ENCODE data around the gene SPNS2.

Gene SPNS2

GRCh38 chr17:4541328-4542002, 42.8 kb downstream of the SPNS2 start:
- TF ChIP-seq, protein P1, sequence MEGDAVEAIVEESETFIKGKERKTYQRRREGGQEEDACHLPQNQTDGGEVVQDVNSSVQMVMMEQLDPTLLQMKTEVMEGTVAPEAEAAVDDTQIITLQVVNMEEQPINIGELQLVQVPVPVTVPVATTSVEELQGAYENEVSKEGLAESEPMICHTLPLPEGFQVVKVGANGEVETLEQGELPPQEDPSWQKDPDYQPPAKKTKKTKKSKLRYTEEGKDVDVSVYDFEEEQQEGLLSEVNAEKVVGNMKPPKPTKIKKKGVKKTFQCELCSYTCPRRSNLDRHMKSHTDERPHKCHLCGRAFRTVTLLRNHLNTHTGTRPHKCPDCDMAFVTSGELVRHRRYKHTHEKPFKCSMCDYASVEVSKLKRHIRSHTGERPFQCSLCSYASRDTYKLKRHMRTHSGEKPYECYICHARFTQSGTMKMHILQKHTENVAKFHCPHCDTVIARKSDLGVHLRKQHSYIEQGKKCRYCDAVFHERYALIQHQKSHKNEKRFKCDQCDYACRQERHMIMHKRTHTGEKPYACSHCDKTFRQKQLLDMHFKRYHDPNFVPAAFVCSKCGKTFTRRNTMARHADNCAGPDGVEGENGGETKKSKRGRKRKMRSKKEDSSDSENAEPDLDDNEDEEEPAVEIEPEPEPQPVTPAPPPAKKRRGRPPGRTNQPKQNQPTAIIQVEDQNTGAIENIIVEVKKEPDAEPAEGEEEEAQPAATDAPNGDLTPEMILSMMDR (IDR thresholded peaks at IDR 0.05; ENCODE audit: poor library complexity, severe bottlenecking) = no peak

GRCh38 chr17:4542003-4542725, 43.5 kb downstream of the SPNS2 start:
- Histone ChIP-seq H3K27me3 (ENCODE audit: insufficient read depth, poor library complexity, severe bottlenecking) (no peaks in the 10 kb centered on the region), H3K36me3 (ENCODE audit: low read depth) (peaks cover 69% of the 10 kb centered on the region), H3K4me1 (ENCODE audit: insufficient read depth, poor library complexity, severe bottlenecking) (no peaks in the 10 kb centered on the region), H3K4me3 (ENCODE audit: severe bottlenecking) (no peak overlapping the region), H3K27ac (ENCODE audit: poor library complexity, severe bottlenecking) (no peak overlapping the region), H3K9me3 (ENCODE audit: severe bottlenecking) (no peaks in the 10 kb centered on the region)
- ATAC-seq (ENCODE audit: low read depth) = no peak
- DNase-seq (ENCODE audit: low spot score) = no peak
- TF ChIP-seq, protein P1 (IDR thresholded peaks at IDR 0.05; ENCODE audit: poor library complexity, severe bottlenecking) = no peak

More at GRCh38 chr17:4541328-4542002, 42.8 kb downstream of the SPNS2 start:
- no peak overlapping the region for H3K4me3 ChIP-seq (ENCODE audit: severe bottlenecking)
- no peaks in the 10 kb centered on the region for H3K27me3 ChIP-seq (ENCODE audit: insufficient read depth, poor library complexity, severe bottlenecking)
- H3K9me3 ChIP-seq (ENCODE audit: severe bottlenecking) = no peaks in the 10 kb centered on the region
- DNase-seq (ENCODE audit: low spot score) (no peak), ATAC-seq (ENCODE audit: low read depth) (no peak)
- no peaks in the 10 kb centered on the region for H3K4me1 ChIP-seq (ENCODE audit: insufficient read depth, poor library complexity, severe bottlenecking)
- no peak overlapping the region for H3K27ac ChIP-seq (ENCODE audit: poor library complexity, severe bottlenecking)
- peaks cover 65% of the 10 kb centered on the region for H3K36me3 ChIP-seq (ENCODE audit: low read depth)

DNA sequence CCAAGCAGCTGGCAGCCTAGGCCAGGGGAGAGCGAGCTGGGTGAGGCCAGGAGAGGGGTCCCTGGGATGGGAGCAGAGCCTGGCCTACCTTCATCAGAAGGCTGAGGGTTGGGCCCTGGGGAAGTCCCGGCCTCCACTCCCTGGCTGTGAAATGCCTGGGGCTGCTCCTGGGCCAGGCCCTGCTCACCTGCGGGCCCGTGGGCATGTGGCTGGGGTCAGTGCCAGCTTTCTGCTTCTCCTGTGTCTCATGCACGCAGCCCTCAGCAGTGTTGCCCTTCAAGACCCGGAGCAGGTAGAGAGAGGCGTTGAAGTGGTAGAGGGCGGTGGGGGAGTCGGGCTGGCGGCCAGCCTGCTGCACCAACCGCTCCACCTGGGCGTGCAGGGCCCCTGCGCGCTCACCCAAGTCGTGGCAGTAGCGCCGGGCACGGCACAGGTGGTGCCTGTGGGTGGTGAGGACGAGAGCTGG, 44.1 kb downstream of the SPNS2 start:
- H3K4me3 ChIP-seq (ENCODE audit: severe bottlenecking) = no peak overlapping the region
- peaks cover 75% of the 10 kb centered on the region for H3K36me3 ChIP-seq (ENCODE audit: low read depth)
- H3K27ac ChIP-seq (ENCODE audit: poor library complexity, severe bottlenecking) = no peak overlapping the region
- no peaks in the 10 kb centered on the region for H3K27me3 ChIP-seq (ENCODE audit: insufficient read depth, poor library complexity, severe bottlenecking)
- DNase-seq (ENCODE audit: low spot score) = no peak
- no peaks in the 10 kb centered on the region for H3K9me3 ChIP-seq (ENCODE audit: severe bottlenecking)
- no peaks in the 10 kb centered on the region for H3K4me1 ChIP-seq (ENCODE audit: insufficient read depth, poor library complexity, severe bottlenecking)
- no peak for ATAC-seq (ENCODE audit: low read depth)
- TF ChIP-seq, protein P1 (IDR thresholded peaks at IDR 0.05; ENCODE audit: poor library complexity, severe bottlenecking) = no peak

DNA sequence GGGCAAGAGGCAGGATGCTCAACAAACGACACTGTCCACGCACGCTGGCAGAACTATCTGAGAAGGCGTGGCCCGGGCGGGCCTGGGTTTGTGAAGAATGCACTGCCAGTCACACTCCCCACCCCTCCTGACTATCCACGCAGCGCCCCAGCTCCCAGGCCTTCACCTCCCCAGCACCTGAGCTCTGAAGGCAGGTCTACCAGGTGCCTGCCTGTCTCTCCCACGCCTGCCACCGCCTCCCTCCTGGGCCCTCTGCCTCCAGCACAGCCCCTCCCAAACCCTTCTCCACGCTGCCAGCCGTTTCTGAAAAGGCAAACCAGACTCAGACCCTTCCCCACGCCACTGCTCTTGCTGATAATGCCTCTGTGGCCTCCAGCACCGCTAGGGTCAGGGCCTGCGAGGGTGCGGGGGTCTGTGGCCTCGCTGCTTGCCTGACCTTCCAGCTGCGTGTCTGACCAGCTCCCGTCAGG, 44.9 kb downstream of the SPNS2 start:
- no peak; the same call in 2 of the 3 replicates for ATAC-seq (ENCODE audit: low read depth)
- no peak for DNase-seq (ENCODE audit: low spot score)
- no peaks in the 10 kb centered on the region for H3K4me1 ChIP-seq (ENCODE audit: insufficient read depth, poor library complexity, severe bottlenecking)
- H3K27me3 ChIP-seq (ENCODE audit: insufficient read depth, poor library complexity, severe bottlenecking) = no peaks in the 10 kb centered on the region
- TF ChIP-seq, protein P1 (IDR thresholded peaks at IDR 0.05; ENCODE audit: poor library complexity, severe bottlenecking) = no peak
- no peak overlapping the region for H3K27ac ChIP-seq (ENCODE audit: poor library complexity, severe bottlenecking)
- H3K4me3 ChIP-seq (ENCODE audit: severe bottlenecking) = no peak overlapping the region
- no peaks in the 10 kb centered on the region for H3K9me3 ChIP-seq (ENCODE audit: severe bottlenecking)
- peaks cover 76% of the 10 kb centered on the region for H3K36me3 ChIP-seq (ENCODE audit: low read depth)
